Measurements from ENCODE around the gene KCNQ5. TPM values are rescaled to one million over a fixed set of nuclear protein-coding genes. Genes with fewer than 3 reads are reported as not detected.
A peak's percentile ranks its signal among the peaks of the same experiment; 100 is the strongest.

Gene KCNQ5
- total and polyA plus RNA-seq, 8 donors, result 1.7 to 4.5 (median 2.5) TPM

GRCh38 chr6:72757926-72758325 is 136.1 kb downstream of the KCNQ5 start:
- H3K27ac ChIP-seq, result no peak overlapping the region
- intact Hi-C loops (cut with DNase I), result no loop called here
- no peak overlapping the region for H3K4me3 ChIP-seq
- ATAC-seq, result no peak
- no peaks in the 10 kb centered on the region for H3K4me1 ChIP-seq
- no peak for DNase-seq
- no peaks in the 10 kb centered on the region for H3K27me3 ChIP-seq
- H3K36me3 ChIP-seq, result no peaks in the 10 kb centered on the region
- no peak for TF ChIP-seq CTCF (IDR thresholded peaks at IDR 0.05)
- H3K9me3 ChIP-seq, result no peaks in the 10 kb centered on the region

- H3K36me3 ChIP-seq, result no peaks in the 10 kb centered on the region
- no peaks in the 10 kb centered on the region for H3K4me1 ChIP-seq
- no peak for TF ChIP-seq CTCF (IDR thresholded peaks at IDR 0.05)
- H3K4me3 ChIP-seq, result no peak overlapping the region
- no peaks in the 10 kb centered on the region for H3K9me3 ChIP-seq
- DNase-seq (no peak), ATAC-seq (no peak)
- no peaks in the 10 kb centered on the region for H3K27me3 ChIP-seq
- intact Hi-C loops (cut with DNase I), result no loop called here
- no peak overlapping the region for H3K27ac ChIP-seq
Measured at GRCh38 chr6:72758901-72759300, 137.0 kb downstream of the KCNQ5 start.

GRCh38 chr6:72760114-72760793 is 138.4 kb downstream of the KCNQ5 start:
- Histone ChIP-seq H3K36me3 (no peaks in the 10 kb centered on the region), H3K27me3 (no peaks in the 10 kb centered on the region), H3K4me3 (no peak overlapping the region), H3K27ac (no peak overlapping the region), H3K4me1 (no peaks in the 10 kb centered on the region), H3K9me3 (no peaks in the 10 kb centered on the region)
- intact Hi-C loops (cut with DNase I), result no loop called here
- no peak for TF ChIP-seq CTCF (IDR thresholded peaks at IDR 0.05)
- ATAC-seq (peak; percentile 68), DNase-seq (peak in 2 of 4 donors; percentile 3 to 33)

GRCh38 chr6:72761761-72762160 is 139.9 kb downstream of the KCNQ5 start:
- no peaks in the 10 kb centered on the region for H3K27me3 ChIP-seq
- H3K9me3 ChIP-seq, result no peaks in the 10 kb centered on the region
- no peaks in the 10 kb centered on the region for H3K4me1 ChIP-seq
- H3K27ac ChIP-seq, result no peak overlapping the region
- no peaks in the 10 kb centered on the region for H3K36me3 ChIP-seq
- intact Hi-C loops (cut with DNase I), result no loop called here
- no peak for DNase-seq
- no peak overlapping the region for H3K4me3 ChIP-seq
- TF ChIP-seq CTCF (IDR thresholded peaks at IDR 0.05), result no peak
- no peak for ATAC-seq

- Histone ChIP-seq H3K36me3 (no peaks in the 10 kb centered on the region), H3K9me3 (no peaks in the 10 kb centered on the region), H3K4me3 (no peak overlapping the region), H3K27me3 (no peaks in the 10 kb centered on the region), H3K4me1 (no peaks in the 10 kb centered on the region), H3K27ac (no peak overlapping the region)
- DNase-seq (no peak), ATAC-seq (no peak)
- TF ChIP-seq CTCF (IDR thresholded peaks at IDR 0.05), result no peak
- intact Hi-C loops (cut with DNase I), result no loop called here
Measured at GRCh38 chr6:72769459-72770125, 147.7 kb downstream of the KCNQ5 start.

Measured in left lung (tissue), 10 donors.